Stomach (tissue), 9 donors: ENCODE measurements around the gene CRADD. TPM values are rescaled to one million over a fixed set of nuclear protein-coding genes. Genes with fewer than 3 reads are reported as not detected.

Experiments used
- DNase-seq, 2 donors: peaks; one replicate each; pipeline versions ENCODE4 v3.0.0 to v3.0.0-alpha.2; 2013 to 2019
- H3K27ac ChIP-seq, 5 donors: fragments of 200-600 bp in 4 of 5; sonication (generic) in 4 of 5; one replicate each; pipeline ENCODE4 v1.5.1; 2013 to 2019; ENCODE audit warnings: mild to moderate bottlenecking in 1 of 5, moderate library complexity in 1 of 5
- H3K27me3 ChIP-seq, 3 donors: fragments of 200-600 bp; sonication (generic); one replicate each; pipeline ENCODE4 v1.5.1; 2017 to 2019; ENCODE audit warnings: mixed run types in 1 of 3
- H3K36me3 ChIP-seq, 4 donors: fragments of 200-600 bp; sonication (generic); 1 replicate in 3 of 4; 2 replicates in 1 of 4; pipeline ENCODE4 v1.5.1; 2016 to 2019
- H3K4me1 ChIP-seq, 4 donors: fragments of 200-600 bp; sonication (generic); one replicate each; pipeline ENCODE4 v1.5.1; 2016 to 2019
- H3K4me3 ChIP-seq, 4 donors: fragments of 200-600 bp; sonication (generic) in 3 of 4; one replicate each; pipeline ENCODE4 v1.5.1; 2016 to 2019; ENCODE audit warnings: mild to moderate bottlenecking in 1 of 4
- H3K9me3 ChIP-seq, 4 donors: fragments of 200-600 bp; sonication (generic); one replicate each; pipeline ENCODE4 v1.5.1; 2016 to 2019
- CTCF ChIP-seq, 7 experiments: fragments of 450-650 bp in 4 of 7; fragments of 200-600 bp in 3 of 7; sonication (generic) in 3 of 7; IDR thresholded peaks; one replicate each; pipeline ENCODE4 v1.5.1; 2016 to 2019; ENCODE audit warnings: antibody characterized with exemption in 7 of 7, control low read depth in 2 of 7, mild to moderate bottlenecking in 1 of 7
- EP300 ChIP-seq: sonication (generic); formaldehyde crosslinking; IDR thresholded peaks from one replicate; pipeline ENCODE4 v1.6.1; 2017; ENCODE audit warnings: antibody characterized with exemption
- POLR2A ChIP-seq, 4 donors: fragments of 450-650 bp; IDR thresholded peaks; one replicate each; pipeline ENCODE4 v1.6.1; 2016; ENCODE audit warnings: antibody characterized with exemption in 4 of 4, control low read depth in 2 of 4, mild to moderate bottlenecking in 1 of 4, moderate library complexity in 1 of 4
- POLR2AphosphoS5 ChIP-seq, 3 donors: sonication (generic); formaldehyde crosslinking; IDR thresholded peaks; one replicate each; pipeline ENCODE4 v1.6.1; 2016; ENCODE audit warnings: antibody characterized with exemption in 3 of 3
- WGBS, 5 donors: extraction: QIAGEN DNeasy Blood & Tissue Kit in 3 of 5; methylation state at CpG; one replicate each; pipeline versions ENCODE4 v1.1.5 to v1.1.7; 2013 to 2018; 5-methylcytosine and 5-hydroxymethylcytosine counted together
- intact Hi-C: fragments of 100-400 bp; cut with DNase I; formaldehyde crosslinking; loops from one replicate; pipeline ENCODE4 v1.15.1; 2023; ENCODE audit warnings: low total_unique reads
- polyA plus RNA-seq, 3 donors: library from polyadenylated mRNA; stranded (reverse); fragments of 200-250 nt; gene quantifications; one replicate each; pipeline ENCODE4 v1.2.3, GENCODE V29; 2013
- total RNA-seq, 5 donors: library from RNA; depleted of rRNA; stranded (reverse); fragments of >200 nt; gene quantifications; one replicate each; pipeline versions ENCODE4 v1.1.0 to v1.2.3, GENCODE V29; 2014 to 2016
- donor health status: healthy with polysubstance abuse.
- donor health status: Bipolar disorder and iron deficiency.
- donor health status: healthy.

The CRADD gene
- total and polyA plus RNA-seq, 8 donors: 2.3 to 30.9 (median 17.1) TPM

DNA sequence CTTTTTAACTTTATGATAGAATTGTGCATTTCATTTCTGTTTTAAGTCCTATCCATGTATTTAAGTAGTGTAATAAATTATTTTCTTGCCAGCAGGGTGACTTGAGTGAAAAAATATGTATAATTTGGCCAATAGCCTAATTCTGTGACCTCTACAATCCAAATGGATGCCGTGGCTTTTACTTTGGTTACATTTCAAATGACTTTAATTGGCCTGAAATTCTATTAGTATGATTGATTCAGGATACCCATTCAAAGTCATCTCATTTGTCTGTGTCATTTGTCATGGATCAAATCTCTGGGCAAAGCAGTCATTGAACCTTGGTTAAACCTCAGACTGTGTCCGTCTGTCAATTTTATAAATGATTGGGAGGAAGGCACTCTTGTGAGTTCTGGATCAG is 29.6 kb downstream of the CRADD start:
- no peak for TF ChIP-seq POLR2AphosphoS5 (IDR thresholded peaks at IDR 0.05)
- no peak for TF ChIP-seq EP300
- no peak for TF ChIP-seq POLR2A (IDR thresholded peaks at IDR 0.05)
- no peak for TF ChIP-seq CTCF (IDR thresholded peaks at IDR 0.05)
- intact Hi-C loops: no loop called here
- H3K27me3 ChIP-seq: no peaks in the 10 kb centered on the region
- H3K9me3 ChIP-seq: peaks cover 0 to 16% (median 14%) of the 10 kb centered on the region in 4 donors
- H3K27ac ChIP-seq: no peak overlapping the region
- DNase-seq: no peak
- WGBS, 5 donors: 63 to 75% (median 68%) methylated on average over 2 of the region's 2 CpGs
- no peaks in the 10 kb centered on the region for H3K36me3 ChIP-seq
- peaks cover 0 to 28% (median 15%) of the 10 kb centered on the region in 4 donors for H3K4me1 ChIP-seq
- H3K4me3 ChIP-seq: no peak overlapping the region

DNA sequence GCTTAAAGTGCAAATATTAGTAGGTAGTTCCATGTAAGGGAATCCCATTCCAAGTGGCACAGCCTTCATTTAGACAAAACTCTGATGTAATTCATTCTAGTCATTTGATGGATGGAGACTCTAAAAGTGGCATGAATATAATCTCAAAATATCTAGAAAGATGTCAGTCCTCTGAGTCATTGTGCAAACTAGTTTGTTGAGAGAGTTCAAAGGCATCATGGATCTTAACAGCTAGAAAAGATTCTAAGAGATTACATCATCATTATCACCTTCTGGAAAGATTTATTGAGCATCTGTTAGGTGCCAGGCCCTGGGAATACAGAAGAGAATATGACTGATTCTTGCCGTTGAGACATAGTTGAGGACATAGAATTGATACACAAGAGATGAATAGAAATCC is 30.7 kb downstream of the CRADD start:
- peaks cover 0 to 16% (median 14%) of the 10 kb centered on the region in 4 donors for H3K9me3 ChIP-seq
- no peak overlapping the region for H3K27ac ChIP-seq
- no peak for DNase-seq
- H3K27me3 ChIP-seq: no peaks in the 10 kb centered on the region
- WGBS, 5 donors: 64 to 93% (median 80%) methylated on average over 1 of the region's 1 CpG
- peaks cover 0 to 35% (median 17%) of the 10 kb centered on the region in 4 donors for H3K4me1 ChIP-seq
- intact Hi-C loops: no loop called here
- no peak overlapping the region for H3K4me3 ChIP-seq
- TF ChIP-seq CTCF (IDR thresholded peaks at IDR 0.05) (no peak), POLR2AphosphoS5 (IDR thresholded peaks at IDR 0.05) (no peak), EP300 (no peak), POLR2A (IDR thresholded peaks at IDR 0.05) (no peak)
- H3K36me3 ChIP-seq: no peaks in the 10 kb centered on the region

DNA sequence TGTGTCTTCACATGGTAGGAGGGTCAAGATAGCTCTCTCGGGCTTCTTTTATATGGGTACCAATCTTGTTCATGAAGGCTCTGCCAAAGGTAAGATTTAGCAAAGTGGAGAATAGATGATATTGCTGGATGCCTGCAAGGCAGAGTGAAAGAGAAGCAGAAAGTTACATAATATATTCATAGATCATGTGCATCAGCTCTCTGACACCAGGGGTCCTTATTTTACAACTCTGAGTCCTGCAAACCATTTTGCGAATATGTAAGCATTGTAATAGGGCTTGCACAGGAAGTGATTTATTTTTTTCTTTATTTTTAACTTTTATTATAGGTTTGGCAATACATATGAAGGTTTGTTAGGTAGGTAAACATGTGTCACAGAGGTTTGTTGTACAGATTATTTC is 31.8 kb downstream of the CRADD start:
- no peak for DNase-seq
- Histone ChIP-seq H3K9me3 (peaks cover 0 to 16% (median 14%) of the 10 kb centered on the region in 4 donors), H3K4me1 (peaks cover 0 to 39% (median 16%) of the 10 kb centered on the region in 4 donors), H3K36me3 (no peaks in the 10 kb centered on the region), H3K4me3 (no peak overlapping the region), H3K27ac (no peak overlapping the region), H3K27me3 (no peaks in the 10 kb centered on the region)
- TF ChIP-seq POLR2AphosphoS5 (IDR thresholded peaks at IDR 0.05): no peak
- TF ChIP-seq CTCF (IDR thresholded peaks at IDR 0.05): no peak
- no peak for TF ChIP-seq EP300
- no peak for TF ChIP-seq POLR2A (IDR thresholded peaks at IDR 0.05)
- 94 to 100% (median 96%) methylated on average over 2 of the region's 2 CpGs for WGBS, 5 donors
- intact Hi-C loops: no loop called here

GRCh38 chr12:93709386-93709785 is 32.2 kb downstream of the CRADD start:
- 94 to 98% (median 96%) methylated on average over 4 of the region's 4 CpGs for WGBS, 5 donors
- Histone ChIP-seq H3K27me3 (no peaks in the 10 kb centered on the region), H3K27ac (no peak overlapping the region), H3K4me1 (peaks cover 0 to 43% (median 13%) of the 10 kb centered on the region in 4 donors), H3K4me3 (no peak overlapping the region), H3K36me3 (no peaks in the 10 kb centered on the region), H3K9me3 (peaks cover 0 to 16% (median 14%) of the 10 kb centered on the region in 4 donors)
- intact Hi-C loops: no loop called here
- DNase-seq: no peak
- no peak for TF ChIP-seq CTCF (IDR thresholded peaks at IDR 0.05)
- TF ChIP-seq POLR2AphosphoS5 (IDR thresholded peaks at IDR 0.05): no peak
- TF ChIP-seq EP300: no peak
- no peak for TF ChIP-seq POLR2A (IDR thresholded peaks at IDR 0.05)
